Superior temporal gyrus (tissue), 1 donor: ENCODE results near the gene TRPM8.
A peak's percentile ranks its signal among the peaks of the same experiment; 100 is the strongest.
"Not testable (repeated sequence)": the region's sequence is repeated elsewhere in the genome, so short reads cannot be mapped to it uniquely, and the experiment has no call there.

ENCODE experiments used
- DNase-seq: peaks from one replicate; pipeline ENCODE4 v3.0.0-alpha.2; 2016; ENCODE audit errors: extremely low spot score

Gene TRPM8

GRCh38 chr2:233936089-233936488 lies 18.9 kb downstream of the TRPM8 start:
- no peak for DNase-seq

DNA sequence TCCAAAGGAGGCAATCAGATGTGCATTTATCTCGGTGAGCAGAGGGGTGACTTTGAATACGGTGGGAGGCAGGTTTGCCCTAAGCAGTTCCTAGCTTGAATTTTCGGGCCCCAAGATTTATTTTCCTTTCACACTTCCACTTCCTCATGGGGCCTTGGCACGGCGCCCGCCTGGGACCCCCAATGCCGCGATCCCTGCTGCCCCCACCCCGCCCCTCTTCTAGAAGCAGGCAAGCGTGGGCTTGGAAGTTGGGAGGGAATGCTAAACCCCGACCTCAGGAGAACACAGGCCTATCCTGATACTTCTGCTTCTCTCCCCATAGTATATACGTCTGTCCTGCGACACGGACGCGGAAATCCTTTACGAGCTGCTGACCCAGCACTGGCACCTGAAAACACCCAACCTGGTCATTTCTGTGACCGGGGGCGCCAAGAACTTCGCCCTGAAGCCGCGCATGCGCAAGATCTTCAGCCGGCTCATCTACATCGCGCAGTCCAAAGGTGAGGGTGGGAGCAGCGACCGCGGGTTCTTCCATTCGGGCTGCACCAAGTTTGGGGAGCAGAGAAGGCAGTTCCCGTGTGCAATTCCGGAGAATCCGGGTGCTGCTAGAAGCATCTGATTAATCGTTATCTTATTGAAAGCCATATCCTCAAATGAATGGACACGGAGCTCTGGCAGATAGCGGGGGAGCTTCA lies 21.6 kb downstream of the TRPM8 start:
- no peak for DNase-seq

DNA sequence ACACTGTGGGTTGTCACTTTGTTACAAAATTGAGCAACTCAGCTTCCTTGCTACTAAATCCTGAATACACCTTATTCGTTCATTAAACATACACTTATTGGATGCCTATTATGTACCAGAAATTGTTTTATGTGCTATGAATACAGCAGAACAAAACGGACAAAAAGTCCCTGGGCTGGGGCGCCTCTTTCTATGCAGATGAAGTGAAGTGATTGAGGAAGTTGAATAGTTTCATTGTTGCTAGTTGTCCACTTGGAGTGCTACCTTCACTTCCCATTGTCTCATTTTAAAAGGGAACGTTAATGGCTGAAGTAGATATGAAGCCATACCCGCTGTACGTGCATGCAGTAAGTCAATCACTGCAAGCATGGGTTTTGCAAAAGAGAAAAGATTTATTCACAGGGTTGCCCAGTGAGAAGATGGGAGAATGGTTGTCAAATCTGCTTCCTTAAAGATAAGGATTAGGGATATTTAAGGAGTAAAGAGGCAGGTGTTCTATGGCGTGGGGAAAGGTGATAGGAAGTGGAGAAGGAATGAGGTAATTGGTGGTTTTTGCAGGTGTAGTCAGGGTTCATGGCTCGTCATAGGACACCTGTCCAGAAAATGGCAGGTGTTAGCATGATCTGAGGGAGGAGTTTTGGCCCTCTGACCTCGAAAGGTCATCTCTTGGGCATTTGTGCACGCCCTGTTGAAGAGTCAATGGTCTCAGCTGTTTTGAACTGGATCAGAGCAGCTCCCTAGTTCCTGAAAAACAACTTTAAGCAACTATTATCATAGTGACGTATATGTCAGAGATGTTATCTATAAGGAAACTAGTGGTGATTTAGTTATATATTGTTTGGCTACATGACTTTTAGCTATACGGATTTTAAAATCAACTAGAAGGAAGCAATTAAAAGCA lies 23.5 kb downstream of the TRPM8 start:
- DNase-seq, result no peak

DNA sequence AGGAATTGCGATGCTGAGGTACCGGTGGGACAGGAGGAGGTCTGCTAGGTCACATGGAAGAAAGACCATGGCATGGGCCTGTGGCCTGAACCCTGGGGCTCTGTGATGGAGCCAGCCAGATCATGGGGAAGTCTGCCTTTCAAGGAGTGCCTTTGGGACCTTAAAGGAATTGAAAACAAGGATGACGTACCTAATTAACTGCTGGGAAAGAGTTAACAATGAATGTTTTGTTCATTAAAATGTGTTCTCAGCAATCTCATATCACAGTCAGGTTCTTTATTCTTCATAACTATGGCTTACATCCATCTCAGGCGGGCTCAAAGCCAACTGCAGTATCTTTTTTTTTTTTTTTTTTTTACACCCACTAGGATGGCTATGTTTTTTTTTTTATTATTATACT lies 25.6 kb downstream of the TRPM8 start:
- no peak for DNase-seq

GRCh38 chr2:233944269-233944668 lies 27.1 kb downstream of the TRPM8 start:
- DNase-seq, result no peak

GRCh38 chr2:233944722-233945121 lies 27.5 kb downstream of the TRPM8 start:
- no peak for DNase-seq

DNA sequence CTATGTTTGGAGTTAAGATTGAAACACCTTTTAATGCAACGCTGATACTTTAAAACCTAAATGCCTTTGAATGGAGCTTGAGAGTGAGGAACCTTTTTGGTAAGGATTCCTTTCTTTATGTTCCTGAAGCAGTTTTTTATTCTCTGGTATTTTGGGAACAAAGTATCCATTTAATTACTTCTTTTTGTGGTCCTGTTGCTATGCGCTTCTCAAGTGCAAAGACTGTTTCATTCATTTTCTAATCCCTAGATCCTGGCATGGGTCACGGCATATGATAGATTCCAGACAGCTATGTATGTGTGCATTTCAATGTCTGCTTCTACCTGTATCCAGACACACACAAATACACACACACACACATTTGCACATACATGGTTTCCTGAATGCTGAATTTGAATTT lies 28.0 kb downstream of the TRPM8 start:
- DNase-seq, result no peak

- no peak for DNase-seq
These were observed 33.1 kb downstream of the TRPM8 start for GRCh38 chr2:233950078-233950825.

GRCh38 chr2:233952335-233952734 lies 35.2 kb downstream of the TRPM8 start:
- DNase-seq, result no peak

GRCh38 chr2:233953087-233953801 lies 36.1 kb downstream of the TRPM8 start:
- no peak for DNase-seq

DNA sequence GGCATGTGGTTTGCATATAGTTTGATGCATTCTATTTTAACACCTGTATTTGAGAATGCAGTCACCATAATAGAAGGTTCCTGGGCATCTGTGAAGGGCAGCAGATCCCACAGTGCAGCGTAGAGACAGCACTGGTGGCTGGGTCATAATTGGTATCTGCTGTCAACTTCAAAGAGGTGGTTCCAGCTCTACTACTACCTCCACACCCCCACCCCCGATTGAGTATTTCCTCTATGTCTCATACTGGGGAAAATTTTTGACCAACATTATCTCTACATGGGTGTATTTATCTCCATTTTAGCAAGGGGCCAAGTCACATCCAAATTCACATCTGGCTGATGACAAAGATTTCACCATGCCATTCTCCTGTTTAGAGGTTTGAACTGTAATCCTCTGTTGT lies 43.0 kb downstream of the TRPM8 start:
- DNase-seq, result no peak

- DNase-seq, result no peak
These were observed 44.7 kb downstream of the TRPM8 start for GRCh38 chr2:233961905-233962304.

DNA sequence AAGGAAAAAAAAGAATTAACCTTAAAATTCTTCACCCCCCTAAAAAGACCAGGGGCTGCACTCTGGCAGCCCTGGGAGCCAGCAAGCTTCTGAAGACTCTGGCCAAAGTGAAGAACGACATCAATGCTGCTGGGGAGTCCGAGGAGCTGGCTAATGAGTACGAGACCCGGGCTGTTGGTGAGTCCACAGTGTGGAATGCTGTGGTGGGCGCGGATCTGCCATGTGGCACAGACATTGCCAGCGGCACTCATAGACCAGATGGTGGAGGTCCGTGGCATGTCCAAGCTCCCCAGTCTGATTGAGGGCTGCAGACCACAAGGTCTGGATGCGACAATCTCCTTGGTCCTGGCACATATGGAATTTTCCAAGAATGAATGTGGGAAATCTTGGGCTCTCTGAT lies 47.4 kb downstream of the TRPM8 start:
- no peak for DNase-seq

DNA sequence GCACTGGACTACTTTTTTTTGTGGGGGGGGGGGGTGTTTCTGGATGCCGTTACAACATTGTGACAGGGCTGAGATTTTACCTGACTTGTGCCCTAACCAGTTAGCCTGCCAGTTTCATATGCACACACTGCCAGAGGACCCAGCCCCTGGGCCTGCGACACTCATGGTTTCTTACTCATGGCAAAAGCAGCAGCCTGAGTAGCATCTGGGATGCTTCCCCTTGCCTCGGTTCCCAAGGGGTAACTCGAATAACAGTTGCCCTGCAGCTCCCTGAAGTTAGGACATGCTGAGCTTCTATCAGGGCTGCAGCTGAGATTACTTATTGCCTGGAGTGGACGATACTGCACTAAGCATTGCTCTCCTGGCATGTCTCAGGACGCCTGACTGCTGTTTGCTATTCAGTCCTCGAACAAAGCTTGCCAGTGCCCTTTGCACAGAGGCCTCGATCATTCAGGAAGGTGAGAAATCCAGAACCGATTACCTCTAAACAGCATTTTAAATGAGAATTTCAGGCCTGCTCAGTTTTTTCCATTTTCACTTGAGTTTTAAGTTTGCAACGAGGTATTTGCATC lies 47.9 kb downstream of the TRPM8 start:
- no peak for DNase-seq

- DNase-seq, result not testable (repeated sequence)
These were observed 48.5 kb downstream of the TRPM8 start for GRCh38 chr2:233965646-233966045.

DNA sequence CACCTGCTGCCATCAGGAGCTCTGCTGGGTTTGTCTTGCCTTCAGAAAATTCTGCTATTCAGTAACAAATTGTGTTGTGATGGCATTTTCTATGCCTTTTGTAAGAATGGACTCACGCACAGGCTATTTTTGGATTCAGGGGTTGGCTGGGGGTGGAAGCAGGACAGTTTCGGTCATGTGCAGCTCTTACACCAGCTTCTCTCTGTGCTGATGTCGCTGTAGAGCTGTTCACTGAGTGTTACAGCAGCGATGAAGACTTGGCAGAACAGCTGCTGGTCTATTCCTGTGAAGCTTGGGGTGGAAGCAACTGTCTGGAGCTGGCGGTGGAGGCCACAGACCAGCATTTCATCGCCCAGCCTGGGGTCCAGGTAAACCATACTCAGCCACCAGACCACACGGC lies 49.2 kb downstream of the TRPM8 start:
- DNase-seq, result peak; percentile 66

GRCh38 chr2:233967164-233967563 lies 50.0 kb downstream of the TRPM8 start:
- no peak for DNase-seq

DNA sequence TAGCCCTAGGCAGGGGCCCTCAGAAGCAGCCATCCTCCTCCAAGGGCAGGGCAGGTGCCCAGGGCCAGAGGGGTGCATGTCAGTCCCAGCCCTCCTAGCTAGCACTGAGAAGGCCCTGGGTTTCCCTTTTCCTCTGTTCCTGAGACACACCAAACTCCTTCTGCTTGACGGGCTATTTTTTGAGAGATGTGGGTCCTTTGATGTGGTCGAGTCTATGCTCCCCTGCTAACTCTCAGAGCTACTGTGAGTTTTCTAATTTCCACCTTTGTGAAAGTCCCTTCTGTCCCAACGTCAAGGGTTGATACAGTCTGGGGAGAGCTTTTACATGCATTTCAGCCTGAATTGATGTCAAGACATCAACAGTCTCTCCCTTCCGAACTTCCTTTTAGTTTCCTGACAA lies 51.4 kb downstream of the TRPM8 start:
- DNase-seq, result no peak

DNA sequence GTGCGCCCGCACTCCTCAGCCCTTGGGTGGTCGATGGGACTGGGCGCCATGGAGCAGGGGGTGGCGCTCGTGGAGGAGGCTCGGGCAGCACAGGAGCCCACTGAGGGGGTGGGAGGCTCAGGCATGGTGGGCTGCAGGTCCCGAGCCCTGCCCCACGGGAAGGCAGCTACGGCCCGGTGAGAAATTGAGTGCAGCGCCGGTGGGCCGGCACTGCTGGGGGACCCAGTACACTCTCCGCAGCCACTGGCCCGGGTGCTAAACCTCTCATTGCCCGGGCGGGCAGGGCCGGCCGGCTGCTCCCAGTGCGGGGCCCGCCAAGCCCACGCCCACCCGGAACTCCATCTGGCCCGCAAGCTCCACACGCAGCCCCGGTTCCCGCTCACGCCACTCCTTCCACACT lies 55.3 kb downstream of the TRPM8 start:
- not testable (repeated sequence) for DNase-seq

DNA sequence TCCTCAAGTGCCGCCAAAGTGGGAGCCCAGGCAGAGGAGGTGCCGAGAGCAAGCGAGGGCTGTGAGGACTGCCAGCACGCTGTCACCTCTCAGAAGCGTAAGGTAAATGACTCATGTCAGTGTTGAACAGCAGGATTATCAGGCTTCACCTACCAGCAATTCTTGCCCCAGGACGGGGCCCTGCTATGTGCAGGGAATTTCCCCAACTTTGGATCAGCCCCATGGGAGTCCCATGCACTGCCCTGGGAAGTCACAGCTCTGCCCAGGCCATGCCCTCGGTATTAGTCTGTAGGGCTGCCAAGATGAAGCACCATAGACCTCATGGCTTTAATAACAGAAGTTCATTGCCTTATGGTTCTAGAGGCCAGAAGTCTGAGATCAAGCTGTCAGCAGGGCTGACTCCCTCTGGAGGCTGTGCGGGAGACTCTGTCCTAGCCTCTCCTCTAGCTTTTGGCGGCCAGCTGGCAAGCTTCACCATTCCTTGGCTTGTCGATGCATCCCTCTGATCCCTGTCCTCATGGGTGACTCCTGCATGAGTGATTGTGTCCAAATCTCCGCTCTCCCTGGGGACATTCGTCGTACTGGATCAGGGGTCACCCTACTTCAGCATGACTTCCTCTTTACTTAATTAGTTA lies 55.9 kb downstream of the TRPM8 start:
- DNase-seq, result no peak

DNA sequence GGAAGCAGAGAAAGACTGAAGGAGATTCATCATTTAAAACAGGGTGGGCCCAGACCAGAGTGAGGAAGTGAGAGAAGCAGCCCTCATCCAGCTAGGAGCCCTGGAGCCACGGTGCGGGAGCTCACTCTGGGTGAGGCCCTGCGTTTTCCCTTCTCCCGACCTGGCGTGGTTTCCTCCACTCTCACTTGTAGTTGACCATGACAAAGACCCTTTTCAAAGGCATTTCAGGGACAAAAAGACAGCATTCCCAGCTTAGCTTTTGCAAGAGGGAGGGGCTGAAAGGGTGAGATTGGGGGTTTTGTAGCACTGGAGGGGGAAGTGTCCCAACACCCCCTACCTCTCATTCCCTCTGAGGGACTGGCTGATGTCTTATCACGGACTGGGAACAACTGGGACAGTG lies 56.6 kb downstream of the TRPM8 start:
- DNase-seq, result no peak
